Activated T-helper 1 cell treated with Interleukin-2 at 50 U/mL for 16 hours (primary cell): Measurements from ENCODE around the gene KIF14.

Experiments
- DNase-seq: peaks from one replicate; pipeline ENCODE4 v3.0.0-alpha.2; 2020; ENCODE audit warnings: low read depth

KIF14 gene, protein sequence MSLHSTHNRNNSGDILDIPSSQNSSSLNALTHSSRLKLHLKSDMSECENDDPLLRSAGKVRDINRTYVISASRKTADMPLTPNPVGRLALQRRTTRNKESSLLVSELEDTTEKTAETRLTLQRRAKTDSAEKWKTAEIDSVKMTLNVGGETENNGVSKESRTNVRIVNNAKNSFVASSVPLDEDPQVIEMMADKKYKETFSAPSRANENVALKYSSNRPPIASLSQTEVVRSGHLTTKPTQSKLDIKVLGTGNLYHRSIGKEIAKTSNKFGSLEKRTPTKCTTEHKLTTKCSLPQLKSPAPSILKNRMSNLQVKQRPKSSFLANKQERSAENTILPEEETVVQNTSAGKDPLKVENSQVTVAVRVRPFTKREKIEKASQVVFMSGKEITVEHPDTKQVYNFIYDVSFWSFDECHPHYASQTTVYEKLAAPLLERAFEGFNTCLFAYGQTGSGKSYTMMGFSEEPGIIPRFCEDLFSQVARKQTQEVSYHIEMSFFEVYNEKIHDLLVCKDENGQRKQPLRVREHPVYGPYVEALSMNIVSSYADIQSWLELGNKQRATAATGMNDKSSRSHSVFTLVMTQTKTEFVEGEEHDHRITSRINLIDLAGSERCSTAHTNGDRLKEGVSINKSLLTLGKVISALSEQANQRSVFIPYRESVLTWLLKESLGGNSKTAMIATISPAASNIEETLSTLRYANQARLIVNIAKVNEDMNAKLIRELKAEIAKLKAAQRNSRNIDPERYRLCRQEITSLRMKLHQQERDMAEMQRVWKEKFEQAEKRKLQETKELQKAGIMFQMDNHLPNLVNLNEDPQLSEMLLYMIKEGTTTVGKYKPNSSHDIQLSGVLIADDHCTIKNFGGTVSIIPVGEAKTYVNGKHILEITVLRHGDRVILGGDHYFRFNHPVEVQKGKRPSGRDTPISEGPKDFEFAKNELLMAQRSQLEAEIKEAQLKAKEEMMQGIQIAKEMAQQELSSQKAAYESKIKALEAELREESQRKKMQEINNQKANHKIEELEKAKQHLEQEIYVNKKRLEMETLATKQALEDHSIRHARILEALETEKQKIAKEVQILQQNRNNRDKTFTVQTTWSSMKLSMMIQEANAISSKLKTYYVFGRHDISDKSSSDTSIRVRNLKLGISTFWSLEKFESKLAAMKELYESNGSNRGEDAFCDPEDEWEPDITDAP (N-terminal part only)

DNA sequence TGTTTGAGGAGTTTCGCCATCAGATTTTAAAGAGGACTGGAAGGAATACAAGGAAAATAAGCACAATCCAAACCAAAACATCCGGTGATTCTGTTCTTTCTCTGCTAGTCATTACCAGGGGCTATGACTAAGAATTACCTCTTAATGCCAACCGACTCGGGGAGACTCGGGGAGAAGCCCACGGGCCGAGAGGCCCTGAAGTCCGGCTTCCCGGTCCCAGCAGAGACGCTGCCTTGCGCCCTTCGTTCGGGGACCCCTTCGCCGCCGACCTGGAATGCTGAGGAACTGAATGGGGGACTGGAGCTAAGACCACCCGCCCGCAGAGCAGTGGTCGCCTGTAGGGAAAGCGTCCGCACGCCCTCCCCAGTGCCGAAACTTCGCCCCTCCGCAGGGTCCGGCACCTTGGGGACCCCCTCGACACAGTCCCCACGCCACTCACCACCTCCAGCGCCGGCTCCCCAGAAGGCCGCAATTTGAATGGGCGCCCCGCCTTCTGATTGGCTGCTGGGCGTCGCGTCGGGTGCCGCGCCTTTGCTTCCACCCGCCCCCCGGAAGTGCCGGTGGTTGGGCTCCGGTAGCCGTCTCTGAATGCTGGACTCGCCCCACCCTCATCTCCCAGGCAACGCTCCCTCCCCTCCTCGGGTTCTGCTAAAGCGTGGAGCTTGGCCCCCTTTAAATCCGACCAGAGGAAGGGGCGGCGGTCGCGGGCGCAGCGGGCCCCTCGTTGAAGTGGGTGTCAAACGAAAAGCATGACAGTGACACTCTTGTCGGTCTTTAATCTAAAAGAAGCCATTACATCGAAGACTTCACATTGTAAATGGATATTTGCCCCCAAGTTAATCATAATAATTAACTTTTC, at the start of gene KIF14:
Gene KIF14, minus strand, starts transcription at position 479 of the 859 bp plus-strand sequence. CDS start 2,028 bp downstream, outside the sequence.
- peak; percentile 84 for DNase-seq

DNA sequence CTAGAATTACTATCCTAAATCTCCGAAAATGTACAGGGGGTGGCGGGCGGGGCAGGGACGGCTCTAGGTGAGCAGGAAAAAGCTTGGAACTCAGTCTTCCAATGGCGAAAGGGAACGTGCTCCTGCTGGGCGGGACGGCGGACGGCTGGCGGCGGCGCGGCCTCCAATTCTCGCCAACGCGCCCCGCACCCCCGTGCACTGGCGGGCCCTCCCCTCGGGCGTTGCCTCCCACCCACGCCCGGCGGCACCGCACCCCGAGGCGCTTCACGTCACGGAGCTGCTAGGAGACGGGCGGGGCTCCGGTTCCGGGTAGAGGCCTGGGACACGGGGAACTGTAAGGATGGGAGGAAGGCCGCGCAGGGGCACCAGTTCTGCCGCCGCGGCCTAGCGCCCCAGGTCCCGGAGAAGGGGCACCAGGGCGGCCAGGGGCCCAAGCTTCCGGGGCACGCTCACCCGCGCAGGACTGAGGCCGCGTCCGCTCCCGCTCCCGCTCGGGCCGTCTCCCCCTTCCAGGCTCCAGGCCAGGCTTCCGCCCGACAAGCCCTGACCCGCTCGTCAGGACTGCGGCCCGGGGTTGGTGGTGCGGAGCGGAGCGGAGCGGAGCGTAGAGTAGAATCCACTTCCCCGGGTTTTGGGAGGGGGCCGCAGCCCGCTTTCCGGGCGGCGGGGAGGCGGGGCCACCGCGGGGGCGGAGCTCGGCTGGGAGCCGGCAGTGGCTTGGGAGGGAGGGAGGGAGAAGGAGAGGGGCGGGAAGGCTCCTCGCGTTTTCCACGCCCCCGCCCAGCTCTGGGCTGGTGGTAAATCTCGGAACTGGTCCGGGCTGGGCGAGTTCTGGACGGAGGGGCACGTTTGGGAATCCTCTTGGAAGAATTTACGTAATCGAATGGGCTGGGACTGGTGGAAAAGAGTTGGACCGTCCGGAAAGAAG, 49.0 kb upstream of the KIF14 start, which contains the start of gene DDX59:
Gene DDX59, minus strand, starts transcription at position 594 of the 928 bp plus-strand sequence. CDS start 3,167 bp downstream, outside the sequence.
- peak; percentile 82 for DNase-seq

DNA sequence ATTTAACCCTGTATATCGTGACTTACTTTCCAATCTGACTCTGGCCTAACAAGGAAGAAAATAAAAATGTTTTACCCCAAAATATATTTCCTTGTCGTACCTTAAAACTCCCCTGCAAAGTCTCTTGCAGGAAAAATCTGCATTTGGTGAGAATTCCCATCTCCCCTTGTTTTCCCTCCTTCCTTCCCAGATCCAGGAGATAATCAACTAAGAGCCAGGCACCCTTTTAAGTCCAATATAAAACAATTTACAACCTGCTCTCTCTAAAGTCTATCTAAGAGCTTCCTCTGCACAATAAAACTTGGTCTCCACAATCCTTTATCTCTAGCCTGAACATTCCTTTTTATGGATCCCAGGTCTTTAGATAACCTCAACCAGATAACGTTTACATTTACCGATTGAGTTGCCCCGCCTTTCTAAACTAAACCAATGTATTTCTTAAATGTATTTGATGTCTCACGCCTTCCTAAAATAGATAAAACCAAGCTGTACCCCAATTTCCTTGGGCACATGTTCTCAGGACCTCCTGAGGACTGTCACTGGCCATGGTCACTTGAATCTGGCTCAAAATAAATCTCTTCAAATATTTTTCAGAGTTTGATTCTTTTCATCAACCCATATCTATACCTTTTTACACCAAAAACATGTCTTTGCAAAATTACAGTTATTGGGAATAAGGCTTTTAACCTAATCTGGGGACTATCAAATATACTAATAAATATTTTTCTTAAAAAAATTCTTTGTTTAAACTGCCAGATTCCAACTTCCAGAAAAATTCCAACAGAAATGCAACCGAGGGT, 48.2 kb upstream of the KIF14 start:
- no peak for DNase-seq

DNA sequence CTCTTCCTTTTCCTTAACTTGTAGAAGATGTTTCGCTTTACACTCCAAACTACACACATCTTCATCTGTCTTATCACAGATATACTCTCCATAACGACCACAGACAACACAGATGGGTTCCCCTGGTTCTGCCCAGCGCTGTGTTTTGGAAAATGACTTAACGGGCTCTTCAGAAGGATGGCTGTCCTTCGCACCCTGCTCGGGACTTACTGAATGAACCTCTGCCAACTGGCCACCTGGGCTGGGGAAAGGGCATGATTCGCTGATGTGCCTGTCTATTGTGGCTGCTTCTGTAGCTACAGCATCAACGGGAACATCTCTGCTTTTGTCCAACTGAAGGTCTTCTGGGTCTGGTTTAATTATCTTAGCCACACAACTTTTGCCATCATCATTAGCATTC, 45.8 kb upstream of the KIF14 start:
- DNase-seq = no peak

DNA sequence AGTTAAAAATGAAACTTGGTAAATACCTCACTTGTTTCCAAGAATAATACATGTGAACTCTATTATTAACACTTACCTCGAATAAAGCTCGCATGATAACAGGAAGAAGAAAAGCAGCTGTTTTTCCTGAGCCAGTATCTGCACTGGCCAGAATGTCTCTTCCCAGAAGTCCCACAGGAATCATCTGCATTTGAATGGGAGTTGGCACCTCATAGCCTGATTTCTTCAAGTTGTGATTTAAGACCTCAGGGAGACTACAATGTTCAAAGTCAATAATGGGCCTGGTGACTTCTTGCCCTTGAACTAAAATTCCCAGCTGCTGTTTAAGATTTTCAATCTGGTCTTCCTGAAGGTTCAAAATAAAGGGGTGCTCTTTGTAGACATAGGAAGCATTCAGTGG, 45.3 kb upstream of the KIF14 start:
- DNase-seq = no peak

DNA sequence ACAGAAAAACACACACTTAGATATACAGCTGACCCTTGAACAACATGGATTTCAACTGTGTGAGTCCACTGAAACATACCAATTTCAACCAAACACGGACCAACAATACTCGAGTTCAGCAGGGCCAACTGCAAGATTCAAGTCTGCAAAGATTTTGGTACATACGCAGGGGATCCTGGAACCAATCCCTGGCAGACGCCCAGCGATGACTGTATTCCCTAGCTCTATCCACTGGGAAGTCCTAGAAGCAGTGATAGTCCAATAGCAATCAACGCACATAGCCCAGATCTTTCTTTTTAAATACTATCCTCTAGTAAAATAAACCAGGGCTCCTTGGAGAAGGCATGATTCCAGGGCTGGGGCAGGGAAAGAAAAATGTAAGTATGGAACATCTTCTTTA, 40.2 kb upstream of the KIF14 start:
- no peak for DNase-seq

DNA sequence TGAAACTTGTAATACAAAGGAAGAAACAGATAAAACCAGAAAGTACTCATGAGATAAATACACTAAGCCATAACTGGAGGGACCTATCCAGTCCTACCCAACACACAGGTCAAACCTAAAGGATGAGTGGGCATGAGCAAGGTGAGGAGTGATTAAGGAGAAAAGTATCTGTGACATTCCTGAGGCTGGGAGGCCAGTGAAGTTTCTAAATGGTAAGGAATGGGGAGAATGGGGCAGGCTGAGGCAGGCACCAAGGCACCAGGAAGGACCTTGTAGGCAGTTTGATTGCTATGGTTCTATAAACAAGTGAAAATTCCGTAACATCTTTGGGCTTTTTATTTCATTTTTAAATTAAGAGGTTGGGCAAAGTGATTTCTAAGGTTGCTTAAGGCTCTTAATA, 38.7 kb upstream of the KIF14 start:
- no peak for DNase-seq

DNA sequence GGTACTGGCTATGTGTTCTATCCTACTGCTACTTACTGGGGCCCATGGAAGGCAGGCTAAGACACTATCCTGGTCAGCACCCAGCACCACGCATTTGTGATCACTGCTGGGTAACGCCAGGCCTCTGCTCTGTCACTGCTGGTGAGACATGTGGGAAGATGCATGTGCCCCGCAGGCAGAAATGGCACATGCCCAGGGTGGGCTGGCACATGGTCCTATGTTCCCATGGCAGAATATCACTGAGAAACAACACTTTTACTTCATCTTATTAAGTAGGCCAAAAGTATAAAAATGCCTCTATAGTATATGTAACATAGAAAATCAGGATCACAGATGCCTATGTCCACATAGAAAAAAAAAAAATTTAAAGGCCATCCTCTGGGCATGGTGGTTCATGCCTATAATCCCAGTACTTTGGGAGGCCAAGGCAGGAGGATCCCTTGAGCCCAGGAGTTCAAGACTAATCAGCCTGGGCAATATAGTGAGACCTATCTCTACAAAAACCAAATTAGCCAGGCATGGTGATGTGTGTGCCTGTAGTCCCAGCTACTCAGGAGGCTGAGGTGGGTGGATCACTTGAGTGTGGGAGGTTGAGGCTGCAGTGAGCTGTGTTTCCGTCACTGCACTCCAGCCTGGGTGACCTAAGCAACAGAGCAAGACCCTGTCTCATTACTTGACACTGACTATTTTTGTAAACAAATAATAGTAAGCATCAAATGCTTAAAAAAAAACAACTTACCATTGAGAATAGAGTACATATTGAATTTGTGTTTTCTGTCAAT, 37.7 kb upstream of the KIF14 start:
- no peak for DNase-seq

DNA sequence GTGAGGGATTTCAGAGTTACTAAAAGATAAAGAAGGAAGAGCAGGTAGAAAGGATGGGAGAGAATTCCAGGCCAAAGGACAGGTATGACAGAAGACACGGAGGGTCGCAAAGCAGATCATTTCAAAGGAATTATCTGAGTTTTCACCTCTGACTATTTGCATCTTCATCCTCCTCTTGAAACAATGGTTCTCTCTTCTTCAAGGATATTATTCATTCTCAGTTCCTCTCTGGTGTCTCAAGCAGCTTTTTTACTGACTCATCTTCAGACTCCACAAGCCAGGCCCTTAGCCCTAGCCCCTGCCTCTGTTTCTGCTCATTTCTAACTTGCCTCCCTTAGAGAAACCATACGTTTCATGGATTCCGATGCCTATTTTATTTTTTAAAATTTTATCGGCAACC, 34.1 kb upstream of the KIF14 start:
- no peak for DNase-seq

DNA sequence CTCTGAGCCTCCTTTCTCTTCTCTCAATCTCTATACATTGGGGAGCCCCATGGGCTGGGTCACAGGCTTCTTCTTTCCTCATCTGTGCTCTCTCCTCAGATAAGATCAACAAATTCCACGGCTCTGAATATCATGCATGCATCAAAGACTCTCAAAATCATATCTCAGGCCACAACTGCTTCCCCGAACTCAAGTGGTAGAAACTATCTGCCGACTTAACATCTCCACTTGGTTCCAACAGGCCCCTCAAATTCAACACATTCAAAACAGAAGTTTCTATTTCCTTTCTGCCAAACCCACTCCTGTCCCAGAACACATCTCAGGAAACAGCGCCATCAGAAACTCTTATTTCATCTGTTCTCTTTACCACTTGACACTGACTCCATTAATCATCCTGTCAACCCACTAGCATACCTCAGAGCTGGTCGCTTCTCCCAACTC, 32.5 kb upstream of the KIF14 start:
- no peak for DNase-seq

DNA sequence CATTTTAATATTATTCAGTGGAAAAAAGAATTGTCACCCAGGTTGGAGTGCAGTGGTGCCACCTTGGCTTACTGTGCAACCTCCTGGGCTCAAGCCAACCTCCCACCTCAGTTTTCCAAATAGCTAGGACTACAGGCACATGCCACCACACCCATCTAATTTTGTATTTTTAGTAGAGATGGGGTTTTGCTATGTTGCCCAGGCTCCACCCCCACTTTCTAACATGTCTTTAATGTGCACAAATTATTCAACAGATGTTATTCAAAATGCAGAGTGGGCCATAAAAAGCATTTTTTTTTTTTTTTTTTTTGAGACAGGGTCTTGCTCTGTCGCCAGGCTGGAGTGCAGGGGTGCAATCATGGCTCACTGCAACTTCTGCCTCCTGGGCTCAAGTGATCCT, 31.8 kb upstream of the KIF14 start:
- DNase-seq = no peak

DNA sequence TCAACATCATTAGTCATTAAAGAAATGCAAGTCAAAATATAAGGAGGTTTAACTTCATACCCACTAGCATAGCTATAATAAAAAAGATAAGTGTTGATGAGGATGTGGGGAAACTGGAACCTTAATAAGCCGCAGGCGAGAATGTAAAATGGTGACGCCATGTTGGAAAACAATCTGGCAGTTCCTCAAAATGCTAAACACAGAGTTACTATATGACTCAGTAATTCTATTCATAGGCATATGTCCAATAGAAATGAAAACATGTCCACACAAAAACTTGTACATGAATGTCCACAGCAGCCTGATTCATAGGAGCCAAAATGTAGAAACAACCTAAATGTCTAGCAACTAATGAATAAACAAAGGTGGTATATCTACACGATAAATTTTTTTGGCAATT, 26.0 kb upstream of the KIF14 start:
- DNase-seq = no peak

DNA sequence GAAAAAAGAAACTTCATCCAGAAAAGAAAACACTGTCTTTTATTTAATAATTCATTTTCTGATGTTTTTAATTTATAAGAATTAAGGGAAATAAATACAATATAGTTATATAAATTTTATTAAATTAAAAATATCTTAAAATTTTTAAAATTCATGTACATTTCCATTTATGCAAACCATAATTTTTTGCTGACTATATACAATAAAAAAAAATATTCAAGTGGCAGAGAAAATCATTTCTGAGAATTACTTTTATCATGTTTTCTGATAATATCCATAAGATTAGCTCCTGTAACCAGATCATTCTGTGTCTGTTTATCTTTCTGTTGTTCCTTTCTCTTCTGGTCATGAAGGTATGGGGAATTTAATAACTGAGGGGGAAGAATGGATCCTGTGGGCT, 23.5 kb upstream of the KIF14 start:
- DNase-seq = no peak

DNA sequence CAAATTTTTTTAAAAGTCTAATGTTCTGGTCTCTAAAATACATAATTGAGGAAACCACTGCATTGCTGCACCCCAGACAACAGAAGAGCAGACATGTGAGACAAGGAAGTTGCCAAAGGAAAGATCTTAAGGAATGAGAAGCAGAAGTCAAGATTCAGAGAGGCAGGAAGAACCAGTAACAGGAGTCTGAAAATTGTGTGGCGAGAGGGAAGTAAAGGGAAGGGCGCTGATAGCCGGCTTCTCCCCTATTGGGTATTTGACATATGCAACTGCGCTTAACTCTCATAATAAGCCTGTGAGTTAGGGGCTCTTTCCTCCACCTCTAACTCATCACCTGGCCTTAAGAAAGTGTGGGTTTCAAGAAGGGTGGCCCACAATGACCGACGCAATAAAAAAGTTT, 21.9 kb upstream of the KIF14 start:
- no peak for DNase-seq

DNA sequence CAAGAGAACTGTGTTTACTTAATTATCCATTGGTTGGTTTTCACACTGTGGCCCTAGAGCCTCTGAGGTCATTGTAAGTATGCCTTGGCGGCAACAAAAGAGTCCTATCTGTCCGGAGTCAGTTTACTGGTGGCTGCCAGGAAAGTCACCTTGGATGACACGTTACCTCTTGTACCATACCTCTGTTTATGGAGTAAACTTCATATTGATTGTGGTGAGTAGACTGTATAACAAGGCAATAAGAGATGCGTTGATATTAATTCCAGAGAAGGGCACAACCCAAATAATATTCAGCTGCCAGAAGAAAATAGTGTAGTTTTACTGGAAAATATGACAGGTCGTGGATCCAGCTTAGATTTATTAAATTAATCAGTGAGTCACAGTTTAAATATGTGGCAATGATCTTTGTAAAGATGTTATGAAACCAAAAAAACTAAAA, 20.4 kb upstream of the KIF14 start:
- DNase-seq = no peak

DNA sequence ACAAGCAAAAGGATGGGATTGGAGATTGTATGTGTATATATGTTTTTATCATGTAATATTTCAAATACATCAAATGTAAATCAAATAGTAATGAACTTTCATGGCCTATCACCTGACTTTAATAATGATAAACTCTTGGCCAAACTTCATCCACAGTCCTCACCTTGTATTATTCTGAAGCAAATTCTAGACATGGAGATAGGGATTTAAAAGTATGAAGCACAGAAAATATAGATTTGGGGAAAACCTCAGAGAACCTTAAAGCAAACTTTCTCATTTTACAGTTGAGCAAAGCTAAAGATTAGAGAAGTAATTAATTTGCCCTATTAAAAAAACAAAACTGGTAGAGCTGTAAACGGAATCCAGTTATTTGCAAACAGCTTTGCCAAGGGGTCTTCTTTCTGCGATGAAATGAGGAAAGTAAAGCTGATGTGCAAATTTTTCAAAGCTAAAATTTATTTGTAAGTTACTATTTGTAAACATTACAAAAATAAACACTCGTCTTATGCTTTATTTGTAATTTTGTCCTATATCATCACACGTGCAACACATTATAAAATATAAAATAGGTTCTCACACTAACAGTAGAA, 19.9 kb upstream of the KIF14 start:
- DNase-seq = no peak

DNA sequence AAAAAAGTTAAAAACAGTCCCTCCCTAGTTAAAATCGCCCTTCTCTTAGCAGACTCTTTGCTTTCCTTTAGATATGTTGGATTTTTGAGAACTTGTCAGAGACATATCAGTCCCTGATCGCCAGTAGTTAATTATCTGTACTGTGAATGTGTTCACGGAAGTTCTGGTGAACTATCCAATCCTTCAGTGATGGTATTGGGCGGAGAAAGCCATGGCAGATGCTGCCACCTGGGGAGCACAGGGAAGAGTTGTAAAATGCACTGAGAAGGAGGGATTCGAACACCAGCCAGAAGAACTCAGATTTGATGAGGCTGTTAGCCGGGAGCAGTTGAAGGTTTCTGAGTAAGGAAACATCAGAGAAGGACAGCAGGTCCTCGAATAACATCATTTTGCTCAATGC, 17.5 kb upstream of the KIF14 start:
- no peak for DNase-seq

DNA sequence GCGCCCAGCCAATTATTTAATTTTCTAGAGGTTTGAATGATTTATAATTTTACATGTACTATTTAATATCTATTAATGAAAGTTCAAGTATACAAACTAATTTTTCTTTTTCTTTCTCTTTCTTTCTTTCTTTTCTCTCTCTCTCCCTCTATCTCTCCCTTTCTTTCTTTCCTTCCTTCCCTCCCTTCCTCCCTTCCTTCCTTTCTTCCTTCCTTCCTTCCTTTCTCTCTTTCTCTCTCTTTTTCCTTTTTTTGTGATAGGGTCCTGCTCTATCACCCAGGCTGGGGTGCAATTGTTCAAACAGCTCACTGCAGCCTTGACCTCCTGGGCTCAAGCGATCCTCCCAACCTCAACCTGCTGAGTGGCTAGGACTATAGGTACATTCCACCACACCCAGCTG, 16.1 kb upstream of the KIF14 start:
- DNase-seq = no peak
